Endothelial cell of hepatic sinusoid (primary cell): ENCODE measurements around the gene PRR5L.
"Not testable (repeated sequence)": the region's sequence is repeated elsewhere in the genome, so short reads cannot be mapped to it uniquely, and the experiment has no call there.

Experiments used
- in situ Hi-C: cut with HindIII; loops from 2 replicates; pipeline ENCODE4 v1.10.0; 2017; ENCODE audit warnings: low sequenced_read_pairs

PRR5L gene

DNA sequence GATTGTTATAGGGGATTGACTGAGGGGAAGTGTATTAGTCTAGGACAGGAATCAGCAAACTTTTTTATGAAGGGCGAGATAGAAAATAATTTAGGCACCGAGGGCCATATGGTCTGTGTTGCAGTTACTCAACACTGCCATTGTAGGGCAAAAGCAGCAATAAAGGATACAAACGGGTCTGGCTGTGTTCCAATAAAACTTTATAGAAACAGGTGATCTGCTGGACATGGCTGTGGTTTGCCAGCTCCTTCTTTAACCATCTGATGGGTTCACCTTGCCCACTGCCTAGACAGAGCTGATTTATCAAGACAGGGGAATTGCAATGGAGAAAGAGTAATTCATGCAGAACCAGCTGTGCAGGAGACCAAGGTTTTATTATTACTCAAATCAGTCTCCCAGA, 20.0 kb downstream of the PRR5L start:
- in situ Hi-C loops = no loop called here

- in situ Hi-C loops = no loop called here
These were observed 21.9 kb downstream of the PRR5L start for GRCh38 chr11:36317992-36318391.

- in situ Hi-C loops = not testable (repeated sequence)
These were observed 28.9 kb downstream of the PRR5L start for GRCh38 chr11:36324956-36325355.

DNA sequence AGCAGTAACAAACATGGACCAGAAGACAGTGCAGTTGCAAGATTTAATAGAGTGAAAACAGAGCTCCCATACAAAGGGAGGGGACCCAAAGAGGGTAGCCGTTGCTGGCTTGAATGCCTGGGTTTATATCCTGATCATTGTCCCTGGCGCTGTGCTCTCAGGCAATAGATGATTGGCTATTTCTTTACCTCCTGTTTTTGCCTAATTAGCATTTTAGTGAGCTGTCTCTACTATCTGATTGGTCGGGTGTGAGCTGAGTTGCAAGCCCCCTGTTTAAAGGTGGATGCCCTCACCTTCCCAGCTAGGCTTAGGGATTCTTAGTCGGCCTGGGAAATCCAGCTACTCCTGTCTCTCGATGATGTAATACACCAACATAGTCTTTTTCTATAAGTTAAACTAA, 29.3 kb downstream of the PRR5L start:
- in situ Hi-C loops = not testable (repeated sequence)

DNA sequence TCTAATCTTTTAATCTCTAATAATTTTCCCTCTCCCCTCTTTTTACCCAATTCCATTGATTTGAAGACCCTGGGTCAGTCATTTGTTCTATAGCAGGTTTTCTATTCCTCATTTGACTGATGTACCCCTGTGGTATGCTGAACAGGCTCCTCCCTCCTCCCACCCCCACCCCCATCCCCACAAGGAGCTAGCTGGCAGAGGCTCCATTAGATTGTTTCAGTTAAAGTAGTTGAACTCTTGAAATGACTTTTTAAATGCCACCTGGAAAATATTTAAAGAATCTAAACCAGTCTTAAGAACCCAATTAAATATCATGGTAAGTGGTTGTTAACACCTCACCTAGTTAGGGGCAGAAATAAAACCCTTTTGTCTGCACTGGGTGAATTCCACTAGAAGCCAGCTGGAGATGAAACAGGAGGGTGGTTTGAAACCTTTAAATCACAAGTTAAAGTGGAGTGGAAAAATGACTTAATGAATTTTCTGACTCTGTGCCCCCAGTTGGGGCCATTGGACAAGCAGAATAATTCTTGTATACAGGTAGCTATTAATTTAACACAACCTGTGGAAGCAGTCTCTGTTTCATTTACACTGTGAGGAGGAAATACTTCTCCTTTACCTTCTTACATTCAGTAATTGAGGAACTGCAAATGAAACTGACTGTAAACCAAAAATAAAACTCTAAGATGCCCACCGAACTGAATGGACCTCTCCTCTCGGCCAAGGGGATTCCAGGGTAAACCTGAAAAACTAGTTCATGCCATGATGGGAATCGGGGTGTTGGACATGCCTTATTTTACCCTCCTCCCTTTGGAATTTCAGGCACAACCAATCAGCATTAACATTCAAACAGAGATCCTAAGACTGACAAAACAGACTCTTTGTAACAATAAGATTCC, 30.7 kb downstream of the PRR5L start:
- in situ Hi-C loops = no loop called here

GRCh38 chr11:36328966-36329673, 33.0 kb downstream of the PRR5L start:
- in situ Hi-C loops = no loop called here

DNA sequence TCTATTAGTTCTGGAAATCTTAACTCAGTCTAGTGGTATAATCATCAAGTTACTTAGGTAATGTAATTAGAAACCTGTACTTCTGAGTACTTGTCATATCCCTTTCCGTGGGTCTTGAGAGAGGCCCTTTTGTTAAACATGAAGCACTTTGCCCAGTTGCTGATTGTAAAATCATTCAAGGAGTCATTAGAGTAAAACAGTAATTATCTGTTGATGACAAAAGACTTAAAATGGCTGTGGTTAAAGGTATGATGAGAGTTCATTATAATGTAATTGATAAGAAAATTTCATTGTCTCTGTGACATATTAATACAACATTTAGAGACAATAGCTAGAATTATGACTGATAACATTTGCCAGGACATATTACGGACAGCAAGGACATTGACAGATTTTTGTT, 34.3 kb downstream of the PRR5L start:
- in situ Hi-C loops = no loop called here

GRCh38 chr11:36333468-36333867, 37.4 kb downstream of the PRR5L start:
- in situ Hi-C loops = no loop called here

DNA sequence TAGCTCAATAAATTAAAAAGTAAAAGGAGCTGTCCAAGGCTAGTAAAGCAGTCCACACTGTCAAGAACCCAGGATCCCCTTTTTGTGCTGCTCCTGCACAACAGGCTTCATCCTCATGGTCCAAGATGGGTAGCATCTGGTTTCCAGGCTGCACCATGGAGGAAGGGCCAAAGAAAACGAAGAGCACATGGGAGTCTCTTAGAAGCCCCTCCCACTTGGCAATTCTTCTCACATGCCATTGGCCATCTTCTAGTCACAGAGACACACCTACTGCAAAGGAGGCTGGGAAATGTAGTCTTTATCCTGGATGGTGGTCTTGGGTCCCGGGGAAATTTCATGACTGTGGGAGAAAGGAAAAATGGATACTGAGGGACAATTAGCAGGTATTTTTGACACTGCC, 37.8 kb downstream of the PRR5L start:
- in situ Hi-C loops = no loop called here

DNA sequence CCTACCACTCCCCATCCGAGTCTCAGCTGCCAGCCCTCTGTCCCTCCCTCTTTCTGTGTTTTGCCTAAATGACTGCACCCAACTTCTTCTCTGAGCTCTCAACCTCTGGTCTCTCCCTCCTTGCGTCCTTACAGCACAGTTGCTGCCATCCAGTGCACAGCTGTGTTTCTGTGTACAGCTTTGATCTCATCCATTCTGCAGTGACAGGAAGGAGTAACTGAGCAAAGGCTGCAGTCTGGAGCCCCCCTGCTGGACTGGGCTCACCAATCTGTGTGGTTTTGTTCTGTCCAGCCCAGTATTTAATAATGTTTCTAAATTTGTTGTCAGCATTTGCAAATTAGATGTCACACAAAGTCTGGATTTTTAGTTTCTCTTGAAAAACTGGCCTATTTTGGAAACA, 43.8 kb downstream of the PRR5L start:
- in situ Hi-C loops = loop anchor here (10.0 kb wide), 1 partner anchor 45 kb away; the partner anchor contains the start of gene PRR5L

DNA sequence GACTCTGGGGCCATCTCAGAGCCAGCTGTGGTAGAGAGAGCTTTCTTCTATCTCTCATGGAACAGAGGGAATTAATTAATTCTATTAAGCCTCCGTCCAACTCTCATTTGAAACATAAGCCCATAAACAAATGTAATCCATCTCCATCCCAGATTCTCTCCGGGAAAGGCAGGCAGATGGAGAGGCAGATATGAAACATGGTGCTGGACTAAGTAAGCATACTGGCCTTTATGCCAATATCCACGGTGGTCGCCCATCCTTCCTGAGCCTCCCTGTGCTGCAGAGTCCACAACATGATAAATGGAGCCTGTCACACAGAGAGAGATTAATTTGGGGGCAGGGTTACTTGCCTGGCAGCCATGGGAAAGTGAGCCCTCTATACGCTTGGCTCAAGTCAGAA, 44.8 kb downstream of the PRR5L start:
- in situ Hi-C loops = loop anchor here (10.0 kb wide), 1 partner anchor 46 kb away; the partner anchor contains the start of gene PRR5L

DNA sequence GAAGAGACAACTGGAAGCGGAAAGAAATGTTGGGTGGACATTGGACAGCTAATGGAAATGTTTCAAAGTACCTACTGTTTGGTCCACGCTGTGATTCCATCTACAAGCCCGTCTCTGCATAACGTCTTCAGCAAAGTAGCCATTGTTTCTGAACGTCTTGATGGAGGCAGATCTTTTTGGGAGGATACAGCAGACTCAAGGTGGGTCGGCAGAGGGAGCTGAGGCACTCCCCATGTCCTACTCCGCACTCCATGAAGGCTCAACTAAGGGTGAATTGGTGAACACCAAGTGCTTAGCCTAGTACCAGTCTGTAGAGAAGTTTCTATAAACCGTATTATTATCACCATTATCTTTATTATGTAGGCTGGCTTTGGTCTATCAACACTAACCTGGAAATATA, 45.8 kb downstream of the PRR5L start:
- in situ Hi-C loops = loop anchor here (10.0 kb wide), 1 partner anchor 47 kb away; the partner anchor contains the start of gene PRR5L

GRCh38 chr11:36342327-36342726, 46.2 kb downstream of the PRR5L start:
- in situ Hi-C loops = loop anchor here (10.0 kb wide), 1 partner anchor 48 kb away; the partner anchor contains the start of gene PRR5L

GRCh38 chr11:36343436-36343835, 47.3 kb downstream of the PRR5L start:
- in situ Hi-C loops = loop anchor here (10.0 kb wide), 1 partner anchor 49 kb away; the partner anchor contains the start of gene PRR5L

DNA sequence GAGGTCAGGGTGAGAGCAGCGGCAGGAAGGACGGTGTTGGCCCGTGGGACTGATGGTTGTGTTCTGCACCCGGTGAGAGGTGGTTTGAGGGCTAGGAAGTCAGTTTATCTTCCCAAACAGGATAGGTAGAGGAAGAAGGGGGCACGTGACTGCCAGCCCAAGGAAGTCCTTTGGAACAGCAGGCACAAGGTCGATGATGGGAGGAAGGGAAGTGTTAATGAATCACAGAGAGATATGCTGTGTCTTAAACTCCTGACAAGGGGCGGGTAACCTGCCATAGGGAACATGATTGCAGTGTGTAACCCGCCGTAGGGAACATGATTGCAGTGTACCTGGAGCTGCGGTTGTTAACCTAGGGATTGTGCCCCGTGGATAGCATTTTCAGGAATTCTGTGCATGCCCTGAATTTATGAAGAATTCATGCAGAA, 49.0 kb downstream of the PRR5L start:
- in situ Hi-C loops = loop anchor here (10.0 kb wide), 1 partner anchor 50 kb away; the partner anchor contains the start of gene PRR5L

DNA sequence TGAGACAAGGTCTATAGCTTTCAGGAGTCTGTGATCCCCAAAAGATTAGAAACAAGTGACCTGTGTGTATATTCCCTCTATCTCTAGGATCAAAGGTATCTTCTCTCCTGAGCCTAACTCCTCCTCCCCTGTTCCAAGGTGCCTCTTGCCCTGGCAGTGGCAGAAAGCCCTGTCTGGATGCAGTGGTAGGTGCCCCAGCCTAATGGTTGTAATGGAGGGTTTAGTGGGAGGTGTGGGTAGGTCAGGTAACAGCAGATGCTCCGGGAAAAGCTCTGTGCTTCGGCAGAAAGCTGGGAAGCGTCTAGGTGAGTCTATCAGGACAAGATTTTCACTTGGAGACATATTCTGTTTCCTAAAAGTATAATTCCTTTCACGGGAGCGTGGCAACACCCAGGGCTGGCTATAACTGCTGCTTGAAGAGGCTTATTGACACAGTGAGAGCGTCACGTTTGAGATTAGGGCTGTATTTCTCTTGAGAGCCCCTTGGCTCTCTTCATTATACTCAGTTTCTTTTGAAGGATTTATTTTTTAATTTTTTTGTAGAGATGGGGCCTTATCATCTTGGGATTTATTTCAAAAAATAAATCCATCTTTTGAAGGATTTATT, 49.5 kb downstream of the PRR5L start:
- in situ Hi-C loops = loop anchor here (10.0 kb wide), 1 partner anchor 51 kb away; the partner anchor contains the start of gene PRR5L

GRCh38 chr11:36346562-36347383, 50.7 kb downstream of the PRR5L start:
- in situ Hi-C loops = loop anchor here (10.0 kb wide), 1 partner anchor 52 kb away; the partner anchor contains the start of gene PRR5L

DNA sequence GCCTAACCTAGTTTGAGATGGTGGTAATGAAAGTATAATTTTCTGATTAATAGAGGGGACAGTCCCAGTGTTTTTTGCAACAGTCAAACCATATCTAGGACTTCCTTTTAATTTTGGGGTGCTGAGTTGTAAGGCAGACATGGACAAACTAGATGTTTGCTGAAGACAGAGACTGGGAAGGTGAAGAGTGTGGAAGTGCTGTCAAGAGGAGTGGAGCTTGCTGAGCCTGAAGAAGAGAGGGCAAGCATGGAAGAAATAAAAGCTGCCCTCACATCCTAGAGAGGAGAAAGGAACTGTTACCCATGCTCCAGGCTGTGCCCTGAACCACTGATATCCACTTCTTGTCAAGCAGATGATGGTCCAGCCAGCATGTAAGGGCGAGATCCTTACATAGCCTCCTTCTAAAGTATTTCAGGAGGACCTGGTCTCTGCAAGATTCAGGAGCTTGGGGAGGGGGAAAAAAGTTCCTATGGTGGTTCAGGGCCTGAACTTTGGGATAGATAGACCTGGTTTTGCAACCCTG, 51.4 kb downstream of the PRR5L start:
- in situ Hi-C loops = loop anchor here (10.0 kb wide), 1 partner anchor 53 kb away; the partner anchor contains the start of gene PRR5L

DNA sequence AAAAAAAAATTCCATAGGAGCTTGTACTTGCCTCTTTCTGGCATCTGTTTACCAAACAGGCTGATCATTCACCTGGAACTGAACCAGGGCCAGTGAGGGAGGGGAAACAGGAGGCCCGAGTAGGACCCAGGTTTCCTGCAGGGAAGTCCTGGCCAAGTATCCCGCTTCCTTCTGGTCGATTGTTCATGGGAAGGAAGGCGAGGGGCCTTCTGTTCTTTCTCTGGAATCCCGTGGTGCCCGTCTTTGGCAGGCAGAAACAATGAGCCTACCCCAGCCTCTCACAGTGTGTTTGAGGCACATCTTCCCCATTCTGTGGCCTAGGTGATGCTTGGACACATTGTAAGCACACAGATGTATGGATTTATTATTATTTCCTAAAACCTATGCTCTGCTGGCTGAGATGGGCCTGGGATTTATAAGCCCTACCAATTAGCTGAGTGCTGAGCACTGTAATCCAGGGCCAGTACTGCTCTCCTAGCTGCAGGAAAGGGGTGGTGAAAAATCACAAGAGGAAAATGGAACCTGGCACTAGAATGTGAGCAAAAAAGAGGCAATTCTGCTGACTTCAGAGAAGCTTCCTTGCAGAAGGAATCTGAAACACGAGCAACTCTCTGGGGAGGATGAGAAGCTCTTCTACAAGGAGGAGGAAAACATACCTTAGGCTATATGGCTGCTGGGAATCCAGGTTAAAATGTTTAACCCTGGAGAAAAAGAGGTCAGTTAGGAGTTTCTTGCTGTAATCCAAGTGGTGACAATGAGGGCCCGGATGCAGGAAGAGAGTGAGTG, 53.5 kb downstream of the PRR5L start:
- in situ Hi-C loops = loop anchor here (10.0 kb wide), 1 partner anchor 55 kb away; the partner anchor contains the start of gene PRR5L
